H1 (cell line): Measurements from ENCODE around the gene ATG16L2. TPM values are rescaled to one million over a fixed set of nuclear protein-coding genes. Genes with fewer than 3 reads are reported as not detected.

Experiments
- CTCF ChIA-PET: fragments of 300-600 bp; sonication (Branson Sonifier 250); formaldehyde crosslinking; loops from one replicate; lab custom pipeline; 2021; ENCODE audit not compliant: partially characterized antibody; lab: Charles Lee
- POLR2A ChIA-PET: fragments of 300-600 bp; sonication (Branson Sonifier 250); formaldehyde crosslinking; loops from one replicate; lab custom pipeline; 2021; ENCODE audit warnings: inconsistent platforms; ENCODE audit not compliant: partially characterized antibody; lab: Charles Lee
- DNase-seq, 2 experiments: peaks; one replicate each; pipeline versions ENCODE4 v3.0.0 to v3.0.0-alpha.2; 2010 to 2022; ENCODE audit warnings: low spot score in 2 of 2, low read depth in 1 of 2, mixed read lengths in 1 of 2
- FAIRE-seq: peaks from 2 replicates; lab custom pipeline; 2011; peaks lifted over from hg19 to GRCh38; lab: Jason Lieb, UNC
- H2AFZ ChIP-seq: 2 replicates; pipeline ENCODE4 v1.8.1; 2012; ENCODE audit warnings: low read length, inconsistent platforms
- H2AK5ac ChIP-seq: 2 replicates; pipeline ENCODE4 v1.6.1; 2013; ENCODE audit warnings: low read depth, low read length
- H2BK120ac ChIP-seq: replicated peaks from 2 replicates; pipeline ENCODE3; 2013; ENCODE audit warnings: low read depth, low read length, inconsistent platforms
- H2BK12ac ChIP-seq: 2 replicates; pipeline ENCODE4 v1.6.1; 2013; ENCODE audit warnings: low read depth, low read length
- H2BK15ac ChIP-seq: 2 replicates; pipeline ENCODE4 v1.6.1; 2013; ENCODE audit warnings: low read length
- H2BK20ac ChIP-seq: 2 replicates; pipeline ENCODE4 v1.6.1; 2013; ENCODE audit warnings: low read length
- H2BK5ac ChIP-seq: 2 replicates; pipeline ENCODE4 v1.6.1; 2013; ENCODE audit warnings: low read depth, low read length
- H3K14ac ChIP-seq: 2 replicates; pipeline ENCODE4 v1.6.1; 2013; ENCODE audit warnings: inconsistent platforms; ENCODE audit not compliant: insufficient read length
- H3K18ac ChIP-seq: 2 replicates; pipeline ENCODE4 v1.6.1; 2013; ENCODE audit warnings: low read length; ENCODE audit errors: extremely low read depth
- H3K23ac ChIP-seq: 2 replicates; pipeline ENCODE4 v1.6.1; 2013; ENCODE audit warnings: inconsistent platforms; ENCODE audit not compliant: insufficient read length
- H3K23me2 ChIP-seq: 2 replicates; pipeline ENCODE4 v1.6.1; 2013; ENCODE audit warnings: low read depth, low read length
- H3K27ac ChIP-seq: 2 replicates; pipeline ENCODE4 v1.6.1; 2011; ENCODE audit warnings: low read depth, low read length, inconsistent platforms
- H3K27me3 ChIP-seq, 4 experiments: replicated peaks in 1 of 4; 1 replicate in 1 of 4; 2 replicates in 3 of 4; pipeline versions ENCODE4 v1.6.1 to v1.8.1; 2011 to 2013; ENCODE audit warnings: low read length in 3 of 4, mild to moderate bottlenecking in 3 of 4, inconsistent platforms in 2 of 4, mixed read lengths in 2 of 4, moderate library complexity in 1 of 4; ENCODE audit not compliant: control insufficient read depth in 3 of 4, insufficient read depth in 3 of 4; ENCODE audit errors: extremely low read depth in 1 of 4
- H3K36me3 ChIP-seq, 4 experiments: 2 replicates each; pipeline versions ENCODE4 v1.6.1 to v1.8.1; 2011 to 2013; ENCODE audit warnings: mild to moderate bottlenecking in 4 of 4, low read length in 3 of 4, moderate library complexity in 2 of 4, control low read depth in 1 of 4, inconsistent platforms in 1 of 4; ENCODE audit not compliant: insufficient read depth in 4 of 4, control insufficient read depth in 2 of 4
- H3K4ac ChIP-seq: replicated peaks from 2 replicates; pipeline ENCODE3; 2013; ENCODE audit warnings: low read length, low read depth, mixed read lengths, inconsistent platforms; ENCODE audit not compliant: insufficient read length
- H3K4me1 ChIP-seq, 4 experiments: replicated peaks in 1 of 4; 1 replicate in 1 of 4; 2 replicates in 3 of 4; pipeline versions ENCODE4 v1.6.1 to v1.8.1; 2011 to 2013; ENCODE audit warnings: low read length in 3 of 4, inconsistent platforms in 2 of 4, mixed read lengths in 1 of 4; ENCODE audit not compliant: insufficient read depth in 4 of 4, control insufficient read depth in 3 of 4
- H3K4me2 ChIP-seq, 2 experiments: 2 replicates each; pipeline versions ENCODE4 v1.6.1 to v1.8.1; 2011 to 2013; ENCODE audit warnings: low read depth in 2 of 2, low read length in 2 of 2, control low read depth in 1 of 2, inconsistent platforms in 1 of 2, mild to moderate bottlenecking in 1 of 2; ENCODE audit not compliant: insufficient read depth in 1 of 2
- H3K4me3 ChIP-seq, 4 experiments: fragments of 200-600, 300-600 bp in 1 of 4; sonication (generic), shearing (Covaris generic), sonication (Bioruptor Twin) in 1 of 4; 2 replicates each; pipeline versions ENCODE4 v1.5.1 to v1.8.1; 2011 to 2016; ENCODE audit warnings: low read length in 4 of 4, low read depth in 3 of 4, control low read depth in 2 of 4, inconsistent platforms in 2 of 4, mild to moderate bottlenecking in 2 of 4, mixed read lengths in 1 of 4, moderate library complexity in 1 of 4; ENCODE audit not compliant: insufficient read depth in 2 of 4; ENCODE audit errors: extremely low read depth in 1 of 4
- H3K56ac ChIP-seq: replicated peaks from 2 replicates; pipeline ENCODE3; 2013; ENCODE audit warnings: low read depth, mild to moderate bottlenecking, mixed read lengths, low read length, inconsistent platforms; ENCODE audit not compliant: insufficient read length
- H3K79me1 ChIP-seq: 2 replicates; pipeline ENCODE4 v1.6.1; 2013; ENCODE audit warnings: low read depth, low read length, control low read depth
- H3K79me2 ChIP-seq, 2 experiments: 2 replicates each; pipeline versions ENCODE4 v1.6.1 to v1.8.1; 2012 to 2013; ENCODE audit warnings: low read length in 2 of 2, mild to moderate bottlenecking in 2 of 2, inconsistent platforms in 1 of 2; ENCODE audit not compliant: insufficient read depth in 2 of 2, control insufficient read depth in 1 of 2
- H3K9ac ChIP-seq, 4 experiments: replicated peaks in 1 of 4; 1 replicate in 1 of 4; 2 replicates in 3 of 4; pipeline versions ENCODE4 v1.6.1 to v1.8.1; 2011 to 2013; ENCODE audit warnings: low read depth in 3 of 4, low read length in 3 of 4, control low read depth in 2 of 4, mild to moderate bottlenecking in 2 of 4, moderate library complexity in 2 of 4, inconsistent platforms in 1 of 4; ENCODE audit errors: extremely low read depth in 1 of 4
- H3K9me3 ChIP-seq, 2 experiments: 2 replicates each; pipeline versions ENCODE4 v1.6.1 to v1.8.1; 2012 to 2013; ENCODE audit warnings: mild to moderate bottlenecking in 2 of 2, moderate library complexity in 2 of 2, control low read depth in 1 of 2, inconsistent platforms in 1 of 2, low read depth in 1 of 2, low read length in 1 of 2, mixed read lengths in 1 of 2; ENCODE audit not compliant: insufficient read depth in 2 of 2
- H4K20me1 ChIP-seq, 2 experiments: replicated peaks in 1 of 2; 2 replicates each; pipeline versions ENCODE3 to v1.8.1; 2011 to 2013; ENCODE audit warnings: inconsistent platforms in 2 of 2, low read length in 2 of 2, mild to moderate bottlenecking in 1 of 2; ENCODE audit not compliant: insufficient read depth in 2 of 2, control insufficient read depth in 1 of 2
- H4K5ac ChIP-seq: 2 replicates; pipeline ENCODE4 v1.6.1; 2013; ENCODE audit warnings: low read length, low read depth, mixed read lengths, inconsistent platforms; ENCODE audit not compliant: insufficient read length
- H4K8ac ChIP-seq: 2 replicates; pipeline ENCODE4 v1.8.0; 2013; ENCODE audit warnings: mild to moderate bottlenecking, moderate library complexity, low read length, inconsistent platforms; ENCODE audit not compliant: insufficient read depth; ENCODE audit errors: extremely low read depth
- H4K91ac ChIP-seq: replicated peaks from 2 replicates; pipeline ENCODE3; 2013; ENCODE audit warnings: low read length, mixed read lengths, inconsistent platforms; ENCODE audit not compliant: insufficient read length
- JUND ChIP-seq: IDR thresholded peaks from 2 replicates; pipeline ENCODE4 v1.6.1; 2011; ENCODE audit warnings: mild to moderate bottlenecking, improper control_type of control experiment, low read length
- WGBS, 2 experiments: shearing (Covaris generic) in 1 of 2; methylation state at CpG; one replicate each; pipeline versions ENCODE4 v1.1.6 to v1.1.7; 2013 to 2015; ENCODE audit warnings: low lambda C conversion rate in 2 of 2, mixed read lengths in 2 of 2, inconsistent platforms in 1 of 2, low coverage in 1 of 2, missing lambda C conversion rate in 1 of 2; ENCODE audit not compliant: insufficient replicate concordance in 2 of 2, insufficient coverage in 1 of 2, insufficient read length in 1 of 2; ENCODE audit errors: extremely low coverage in 1 of 2, missing lambda C conversion rate in 1 of 2; 5-methylcytosine and 5-hydroxymethylcytosine counted together
- polyA plus RNA-seq, 7 experiments: library from polyadenylated mRNA; depleted of rRNA in 3 of 7; stranded (reverse) in 5 of 7; unstranded in 2 of 7; fragments of >200 nt in 5 of 7; fragments of 200-250 nt in 2 of 7; gene quantifications; 1 replicate in 5 of 7; 2 replicates in 1 of 7; 4 replicates in 1 of 7; pipeline versions ENCODE4 v1.2.1 to v1.2.3, GENCODE V29; 2011 to 2013; ENCODE audit warnings: missing spikeins in 2 of 7, mixed read lengths in 2 of 7
- total RNA-seq: library from RNA; stranded (reverse); fragmentation: NEBNext Ultra II Directional; extraction: Animal tissue kit (Norgen Biotek cat#: 25700); gene quantifications from 2 replicates; pipeline ENCODE4 v1.2.1, GENCODE V29; 2021
- TF ChIP-seq, protein P1 (sequence below): IDR thresholded peaks from 2 replicates; pipeline ENCODE4 v1.6.1; 2012; ENCODE audit warnings: inconsistent platforms

Gene ATG16L2
- total and polyA plus RNA-seq, 2 of the 8 experiments (the other 6 are each of a cell fraction or from before 2014, with no cell fraction given), result 11.0 to 18.5 TPM

- peak; percentile 45; the same call in 1 of the 2 replicates for TF ChIP-seq JUND
- TF ChIP-seq, protein P1, sequence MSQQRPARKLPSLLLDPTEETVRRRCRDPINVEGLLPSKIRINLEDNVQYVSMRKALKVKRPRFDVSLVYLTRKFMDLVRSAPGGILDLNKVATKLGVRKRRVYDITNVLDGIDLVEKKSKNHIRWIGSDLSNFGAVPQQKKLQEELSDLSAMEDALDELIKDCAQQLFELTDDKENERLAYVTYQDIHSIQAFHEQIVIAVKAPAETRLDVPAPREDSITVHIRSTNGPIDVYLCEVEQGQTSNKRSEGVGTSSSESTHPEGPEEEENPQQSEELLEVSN, result no peak
- ChIA-PET CTCF (interaction anchor here (0.7 to 1.9 kb wide), 7 partner anchors 11 to 46 kb away, joined by 3 to 6 read pairs (median 5); partner anchors contain the start of gene STARD10), POLR2A (interaction anchor here (0.9 to 1.8 kb wide), 4 partner anchors 11 to 50 kb away, joined by 3 to 5 read pairs (median 3); partner anchors contain the start of gene STARD10)
- H4K8ac ChIP-seq, result no peak overlapping the region
- H3K14ac ChIP-seq, result no peak overlapping the region
- no peak overlapping the region for H3K23ac ChIP-seq
- no peak overlapping the region for H2AFZ ChIP-seq
- no peak overlapping the region for H3K4me3 ChIP-seq
- H4K20me1 ChIP-seq, result no peaks in the 10 kb centered on the region
- WGBS, 2 experiments, result 80% methylated on average over 3 of the region's 4 CpGs; no CpG with 5 or more reads in 1 of the 2 experiments
- H3K23me2 ChIP-seq, result no peaks in the 10 kb centered on the region
- H3K4me1 ChIP-seq, result peaks cover 0 to 18% (median 9%) of the 10 kb centered on the region in 4 experiments; a peak in 5 of 7 replicates
- no peaks in the 10 kb centered on the region for H3K36me3 ChIP-seq
- H3K27ac ChIP-seq, result no peak overlapping the region
- H2BK15ac ChIP-seq, result no peak overlapping the region
- H4K91ac ChIP-seq, result no peak overlapping the region
- no peak overlapping the region for H2BK20ac ChIP-seq
- H2AK5ac ChIP-seq, result no peak overlapping the region
- H2BK12ac ChIP-seq, result no peak overlapping the region
- no peak overlapping the region for H2BK5ac ChIP-seq
- H3K9me3 ChIP-seq, result no peaks in the 10 kb centered on the region
- no peak overlapping the region for H2BK120ac ChIP-seq
- H3K9ac ChIP-seq, result no peak overlapping the region
- no peaks in the 10 kb centered on the region for H3K79me2 ChIP-seq
- FAIRE-seq (no peak), DNase-seq (no peak)
- H3K4ac ChIP-seq, result no peak overlapping the region
- no peak overlapping the region for H3K18ac ChIP-seq
- H4K5ac ChIP-seq, result no peak overlapping the region
- no peak overlapping the region for H3K56ac ChIP-seq
- H3K27me3 ChIP-seq, result no peaks in the 10 kb centered on the region
- no peak overlapping the region for H3K4me2 ChIP-seq
- peaks cover 3% of the 10 kb centered on the region for H3K79me1 ChIP-seq
Observed at GRCh38 chr11:72771507-72771906, 42.7 kb upstream of the ATG16L2 start.
